ENCODE measurements around the gene FYTTD1. TPM values are rescaled to one million over a fixed set of nuclear protein-coding genes. Genes with fewer than 3 reads are reported as not detected.
"Not testable (repeated sequence)": the region's sequence is repeated elsewhere in the genome, so short reads cannot be mapped to it uniquely, and the experiment has no call there.

Gene FYTTD1
- total RNA-seq = 73.6 to 83.3 TPM (median 74.2 TPM) in 3 replicates
- long read RNA-seq, full-length matches to known transcripts = 245 of 270 reads
- long read RNA-seq, partial matches to known transcripts = 4 of 270 reads
- long read RNA-seq, other reads (novel, unspliced or antisense) = 21 of 270 reads

- DNase-seq (ENCODE audit: low spot score) = peak; percentile 96
- TF ChIP-seq, protein P1, sequence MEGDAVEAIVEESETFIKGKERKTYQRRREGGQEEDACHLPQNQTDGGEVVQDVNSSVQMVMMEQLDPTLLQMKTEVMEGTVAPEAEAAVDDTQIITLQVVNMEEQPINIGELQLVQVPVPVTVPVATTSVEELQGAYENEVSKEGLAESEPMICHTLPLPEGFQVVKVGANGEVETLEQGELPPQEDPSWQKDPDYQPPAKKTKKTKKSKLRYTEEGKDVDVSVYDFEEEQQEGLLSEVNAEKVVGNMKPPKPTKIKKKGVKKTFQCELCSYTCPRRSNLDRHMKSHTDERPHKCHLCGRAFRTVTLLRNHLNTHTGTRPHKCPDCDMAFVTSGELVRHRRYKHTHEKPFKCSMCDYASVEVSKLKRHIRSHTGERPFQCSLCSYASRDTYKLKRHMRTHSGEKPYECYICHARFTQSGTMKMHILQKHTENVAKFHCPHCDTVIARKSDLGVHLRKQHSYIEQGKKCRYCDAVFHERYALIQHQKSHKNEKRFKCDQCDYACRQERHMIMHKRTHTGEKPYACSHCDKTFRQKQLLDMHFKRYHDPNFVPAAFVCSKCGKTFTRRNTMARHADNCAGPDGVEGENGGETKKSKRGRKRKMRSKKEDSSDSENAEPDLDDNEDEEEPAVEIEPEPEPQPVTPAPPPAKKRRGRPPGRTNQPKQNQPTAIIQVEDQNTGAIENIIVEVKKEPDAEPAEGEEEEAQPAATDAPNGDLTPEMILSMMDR (IDR thresholded peaks at IDR 0.05) = peak; percentile 68
Measured at GRCh38 chr3:197749601-197750395, at the start of gene FYTTD1. Gene FYTTD1, plus strand, starts transcription at chr3:197749883. Its CDS starts 89 bp downstream, at chr3:197749972.

GRCh38 chr3:197700095-197700494 is 49.6 kb upstream of the FYTTD1 start:
- H3K9me3 Mint-ChIP-seq (ENCODE audit: low read depth) = peaks cover 3% of the 10 kb centered on the region
- H3K27me3 Mint-ChIP-seq (ENCODE audit: low read depth) = no peaks in the 10 kb centered on the region
- no peak for DNase-seq (ENCODE audit: low spot score)
- no peak overlapping the region for H3K27ac Mint-ChIP-seq (ENCODE audit: unreplicated experiment)
- TF ChIP-seq, protein P1 (IDR thresholded peaks at IDR 0.05) = no peak
- H3K36me3 Mint-ChIP-seq (ENCODE audit: low read depth) = peaks cover 50% of the 10 kb centered on the region
- no peak overlapping the region for H3K4me3 Mint-ChIP-seq (ENCODE audit: unreplicated experiment)
- H3K4me1 Mint-ChIP-seq (ENCODE audit: low read depth) = no peaks in the 10 kb centered on the region

More at GRCh38 chr3:197749601-197750395, at the start of gene FYTTD1:
- peaks cover 39% of the 10 kb centered on the region for H3K4me1 Mint-ChIP-seq (ENCODE audit: low read depth)
- H3K9me3 Mint-ChIP-seq (ENCODE audit: low read depth) = no peaks in the 10 kb centered on the region
- no peaks in the 10 kb centered on the region for H3K27me3 Mint-ChIP-seq (ENCODE audit: low read depth)
- peak within 1 kb of the TSS; percentile 89 for H3K4me3 Mint-ChIP-seq (ENCODE audit: unreplicated experiment)
- H3K27ac Mint-ChIP-seq (ENCODE audit: unreplicated experiment) = peak within 1 kb of the TSS; percentile 96
- no peaks in the 10 kb centered on the region for H3K36me3 Mint-ChIP-seq (ENCODE audit: low read depth)

DNA sequence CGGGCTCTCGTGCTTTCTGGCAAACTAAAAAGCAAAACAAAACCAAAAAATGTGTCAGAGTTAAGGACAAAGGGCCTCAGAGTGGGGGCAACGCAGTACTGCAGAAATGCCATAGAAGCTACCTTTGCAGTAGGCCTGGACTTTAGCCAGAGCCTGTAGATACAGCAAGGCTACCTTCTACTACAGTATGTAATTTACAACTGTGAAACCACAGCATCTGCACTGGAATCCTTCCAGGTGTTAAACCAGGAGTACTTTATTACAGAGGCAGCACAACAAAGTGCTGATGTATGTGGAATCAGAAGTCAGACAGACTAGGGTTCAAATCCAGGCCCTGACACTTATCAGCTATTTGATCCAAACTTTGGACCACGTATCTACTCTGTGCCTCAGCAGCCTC is 47.8 kb upstream of the FYTTD1 start:
- TF ChIP-seq, protein P1 (IDR thresholded peaks at IDR 0.05) = no peak

DNA sequence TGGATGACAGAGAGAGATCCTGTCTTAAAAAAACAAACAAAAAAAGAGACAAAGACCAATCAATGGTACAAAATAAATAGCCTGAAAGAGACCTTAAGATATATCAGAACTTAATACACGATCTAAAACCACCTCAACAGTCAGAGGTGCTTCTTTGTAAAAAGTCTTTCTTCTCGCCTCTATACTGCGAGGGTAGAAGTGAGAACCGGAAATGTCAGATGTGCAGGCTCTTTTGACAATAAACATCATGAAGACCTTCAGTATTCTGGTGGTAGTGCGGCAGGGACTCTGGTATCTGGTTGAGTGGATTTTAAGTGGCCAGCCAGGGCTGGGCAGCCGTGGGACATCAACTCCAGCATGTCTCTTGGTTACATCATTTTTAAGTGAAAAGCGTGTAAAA is 43.0 kb upstream of the FYTTD1 start:
- H3K4me3 Mint-ChIP-seq (ENCODE audit: unreplicated experiment) = no peak overlapping the region
- no peak overlapping the region for H3K27ac Mint-ChIP-seq (ENCODE audit: unreplicated experiment)
- TF ChIP-seq, protein P1 (IDR thresholded peaks at IDR 0.05) = no peak

More for the DNA sequence above, 47.8 kb upstream of the FYTTD1 start:
- Mint-ChIP-seq H3K27ac (ENCODE audit: unreplicated experiment) (no peak overlapping the region), H3K4me3 (ENCODE audit: unreplicated experiment) (no peak overlapping the region), H3K36me3 (ENCODE audit: low read depth) (peaks cover 42% of the 10 kb centered on the region), H3K27me3 (ENCODE audit: low read depth) (no peaks in the 10 kb centered on the region), H3K4me1 (ENCODE audit: low read depth) (no peaks in the 10 kb centered on the region), H3K9me3 (ENCODE audit: low read depth) (peaks cover 3% of the 10 kb centered on the region)
- DNase-seq (ENCODE audit: low spot score) = no peak

GRCh38 chr3:197709135-197709534 is 40.5 kb upstream of the FYTTD1 start:
- no peak for DNase-seq (ENCODE audit: low spot score)
- Mint-ChIP-seq H3K27me3 (ENCODE audit: low read depth) (no peaks in the 10 kb centered on the region), H3K4me1 (ENCODE audit: low read depth) (peaks cover 28% of the 10 kb centered on the region), H3K4me3 (ENCODE audit: unreplicated experiment) (no peak overlapping the region), H3K27ac (ENCODE audit: unreplicated experiment) (no peak overlapping the region), H3K36me3 (ENCODE audit: low read depth) (peaks cover 10% of the 10 kb centered on the region), H3K9me3 (ENCODE audit: low read depth) (no peaks in the 10 kb centered on the region)
- TF ChIP-seq, protein P1 (IDR thresholded peaks at IDR 0.05) = no peak

More for the DNA sequence above, 43.0 kb upstream of the FYTTD1 start:
- peaks cover 17% of the 10 kb centered on the region for H3K36me3 Mint-ChIP-seq (ENCODE audit: low read depth)
- peaks cover 4% of the 10 kb centered on the region for H3K4me1 Mint-ChIP-seq (ENCODE audit: low read depth)
- H3K27me3 Mint-ChIP-seq (ENCODE audit: low read depth) = no peaks in the 10 kb centered on the region
- DNase-seq (ENCODE audit: low spot score) = no peak
- H3K9me3 Mint-ChIP-seq (ENCODE audit: low read depth) = no peaks in the 10 kb centered on the region

DNA sequence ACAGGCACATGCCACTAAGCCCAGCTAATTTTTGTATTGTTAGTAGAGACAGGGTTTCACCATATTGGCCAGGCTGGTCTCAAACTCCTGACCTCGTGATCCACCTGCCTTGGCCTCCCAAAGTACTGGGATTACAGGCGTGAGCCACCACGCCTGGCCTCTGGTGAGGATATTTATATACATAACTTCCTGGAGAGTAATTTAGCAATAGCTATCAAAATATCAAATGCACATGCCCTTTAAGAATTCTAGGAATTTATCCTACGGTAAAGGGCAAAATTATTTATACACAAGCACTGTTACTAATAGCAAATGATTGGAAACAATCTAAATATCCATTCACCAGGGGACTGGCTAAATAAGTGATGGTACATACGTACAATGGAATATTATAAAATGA is 38.7 kb upstream of the FYTTD1 start:
- H3K27me3 Mint-ChIP-seq (ENCODE audit: low read depth); H3K36me3 Mint-ChIP-seq (ENCODE audit: low read depth); H3K9me3 Mint-ChIP-seq (ENCODE audit: low read depth); H3K4me3 Mint-ChIP-seq (ENCODE audit: unreplicated experiment); DNase-seq (ENCODE audit: low spot score): not testable (repeated sequence)
- Mint-ChIP-seq H3K4me1 (ENCODE audit: low read depth) (peaks cover 35% of the 10 kb centered on the region), H3K27ac (ENCODE audit: unreplicated experiment) (peak overlapping the region; percentile 36)

All from chondrocyte (in vitro differentiated cells).